B cell (primary cell): ENCODE measurements around the gene SEH1L. TPM values are rescaled to one million over a fixed set of nuclear protein-coding genes. Genes with fewer than 3 reads are reported as not detected.

Experiments
- ATAC-seq: fragments of 200-7000 bp; cut with Tn5 transposase; one replicate; pipeline ENCODE4 v1.10.0; 2021; ENCODE audit warnings: low read depth, mild to moderate bottlenecking, moderate number of reproducible peaks, moderate library complexity
- CTCF ChIA-PET: fragments of 350-600 bp; sonication (Branson Sonifier 250); formaldehyde crosslinking; loops from one replicate; lab custom pipeline; 2021; ENCODE audit warnings: antibody characterized with exemption, inconsistent platforms; lab: Charles Lee
- POLR2A ChIA-PET: fragments of 350-600 bp; sonication (Branson Sonifier 250); formaldehyde crosslinking; loops from one replicate; lab custom pipeline; 2021; ENCODE audit warnings: antibody characterized with exemption; lab: Charles Lee
- DNase-seq: peaks from one replicate; pipeline ENCODE4 v3.0.0; 2013
- H2AFZ ChIP-seq: 2 replicates; pipeline ENCODE4 v1.6.1; 2012; ENCODE audit warnings: mild to moderate bottlenecking, low read depth, low read length; ENCODE audit not compliant: insufficient read depth, poor library complexity, severe bottlenecking
- H3K27ac ChIP-seq, 2 donors: 1 replicate in 1 of 2; 2 replicates in 1 of 2; pipeline ENCODE4 v1.5.1; 2012 to 2013; ENCODE audit warnings: low read length in 2 of 2, mild to moderate bottlenecking in 2 of 2, moderate library complexity in 1 of 2
- H3K27me3 ChIP-seq, 4 experiments: fragments of 200-600 bp in 1 of 4; sonication (generic) in 1 of 4; replicated peaks in 1 of 4; 1 replicate in 2 of 4; 2 replicates in 2 of 4; pipeline versions ENCODE4 v1.6.1 to v1.7.0; 2013 to 2016; ENCODE audit warnings: low read length in 3 of 4, mild to moderate bottlenecking in 2 of 4, mixed read lengths in 1 of 4, moderate library complexity in 1 of 4; ENCODE audit not compliant: insufficient read depth in 4 of 4, control insufficient read depth in 3 of 4; ENCODE audit errors: control extremely low read depth in 1 of 4
- H3K36me3 ChIP-seq, 2 experiments: replicated peaks in 1 of 2; 1 replicate in 1 of 2; 2 replicates in 1 of 2; pipeline versions ENCODE4 v1.6.1 to v1.7.1; 2013; ENCODE audit warnings: low read length in 1 of 2; ENCODE audit not compliant: insufficient read depth in 2 of 2, control insufficient read depth in 1 of 2; ENCODE audit errors: control extremely low read depth in 1 of 2, extremely low read depth in 1 of 2
- H3K4me1 ChIP-seq, 2 donors: fragments of 200-600 bp in 1 of 2; sonication (generic) in 1 of 2; 1 replicate in 1 of 2; 2 replicates in 1 of 2; pipeline versions ENCODE4 v1.5.1 to v1.6.1; 2013 to 2017; ENCODE audit warnings: low read length in 2 of 2; ENCODE audit not compliant: control insufficient read depth in 2 of 2, insufficient read depth in 2 of 2
- H3K4me2 ChIP-seq: replicated peaks from 2 replicates; pipeline ENCODE3; 2012; ENCODE audit warnings: mild to moderate bottlenecking, low read depth, low read length; ENCODE audit not compliant: poor library complexity, severe bottlenecking
- H3K4me3 ChIP-seq, 5 experiments: fragments of 200-600 bp in 1 of 5; sonication (generic) in 1 of 5; 1 replicate in 3 of 5; 2 replicates in 2 of 5; pipeline versions ENCODE4 v1.5.1 to v1.7.0; 2011 to 2016; ENCODE audit warnings: low read length in 4 of 5, mild to moderate bottlenecking in 4 of 5, low read depth in 2 of 5, control low read depth in 1 of 5, moderate library complexity in 1 of 5; ENCODE audit not compliant: insufficient read depth in 1 of 5; ENCODE audit errors: control extremely low read depth in 1 of 5, extremely low read depth in 1 of 5
- H3K79me2 ChIP-seq: fragments of 200-600 bp; sonication (generic); one replicate; pipeline ENCODE4 v1.6.0; 2016; ENCODE audit warnings: low read length; ENCODE audit not compliant: control insufficient read depth, insufficient read depth
- H3K9ac ChIP-seq: fragments of 200-600 bp; sonication (generic); 2 replicates; pipeline ENCODE4 v1.6.1; 2017; ENCODE audit warnings: mild to moderate bottlenecking, low read length, moderate library complexity
- H3K9me3 ChIP-seq, 3 donors: one replicate each; pipeline versions ENCODE4 v1.6.1 to v1.7.1; 2013; ENCODE audit warnings: low read length in 2 of 3; ENCODE audit not compliant: control insufficient read depth in 2 of 3, insufficient read depth in 1 of 3; ENCODE audit errors: control extremely low read depth in 1 of 3
- H4K20me1 ChIP-seq: 2 replicates; pipeline ENCODE4 v1.6.0; 2012; ENCODE audit warnings: mild to moderate bottlenecking, low read length; ENCODE audit not compliant: insufficient read depth, control insufficient read depth, poor library complexity, severe bottlenecking
- H3K27ac Mint-ChIP-seq: one replicate; pipeline ENCODE4 v1.8.0; 2021; ENCODE audit warnings: mixed read lengths
- H3K27me3 Mint-ChIP-seq: one replicate; pipeline ENCODE4 v1.8.0; 2021; ENCODE audit warnings: mixed read lengths
- H3K4me1 Mint-ChIP-seq: one replicate; pipeline ENCODE4 v1.8.0; 2021; ENCODE audit warnings: mixed read lengths
- H3K4me3 Mint-ChIP-seq: one replicate; pipeline ENCODE4 v1.8.0; 2021; ENCODE audit warnings: mixed read lengths
- H3K9me3 Mint-ChIP-seq: one replicate; pipeline ENCODE4 v1.8.0; 2022; ENCODE audit warnings: mixed read lengths; ENCODE audit not compliant: insufficient read depth
- EZH2 ChIP-seq: IDR thresholded peaks from 2 replicates; pipeline ENCODE4 v1.6.1; 2012; ENCODE audit warnings: borderline replicate concordance, low read depth, mild to moderate bottlenecking, moderate library complexity, low read length; ENCODE audit not compliant: insufficient read depth, poor library complexity, severe bottlenecking
- whole genome bisulfite sequencing: methylation state at CpG from one replicate; pipeline ENCODE4 v1.1.5; 2013; ENCODE audit warnings: missing lambda C conversion rate; ENCODE audit not compliant: insufficient coverage; 5-methylcytosine and 5-hydroxymethylcytosine counted together
- intact Hi-C: fragments of 100-400 bp; cut with micrococcal nuclease; formaldehyde crosslinking; loops from one replicate; pipeline ENCODE4 v1.10.0; 2022
- polyA plus RNA-seq: library from polyadenylated mRNA; depleted of rRNA; stranded (reverse); fragments of >200 nt; gene quantifications from 2 replicates; pipeline ENCODE4 v1.2.3, GENCODE V29; 2012
- total RNA-seq, 2 donors: library from RNA; stranded (reverse); fragments of 120-200 nt in 1 of 2; gene quantifications; 1 replicate in 1 of 2; 2 replicates in 1 of 2; pipeline versions ENCODE4 v1.2.3 to v1.2.4, GENCODE V29; 2013 to 2022
- TF ChIP-seq, protein P1 (sequence below): fragments of 200-600 bp; IDR thresholded peaks from one replicate; pipeline ENCODE4 v1.8.0; 2022; ENCODE audit warnings: antibody characterized with exemption, mild to moderate bottlenecking

The SEH1L gene
- total and polyA plus RNA-seq, 2 donors (not counting 1 experiment from before 2014, with no cell fraction given), result 8.7 to 46.4 TPM

DNA sequence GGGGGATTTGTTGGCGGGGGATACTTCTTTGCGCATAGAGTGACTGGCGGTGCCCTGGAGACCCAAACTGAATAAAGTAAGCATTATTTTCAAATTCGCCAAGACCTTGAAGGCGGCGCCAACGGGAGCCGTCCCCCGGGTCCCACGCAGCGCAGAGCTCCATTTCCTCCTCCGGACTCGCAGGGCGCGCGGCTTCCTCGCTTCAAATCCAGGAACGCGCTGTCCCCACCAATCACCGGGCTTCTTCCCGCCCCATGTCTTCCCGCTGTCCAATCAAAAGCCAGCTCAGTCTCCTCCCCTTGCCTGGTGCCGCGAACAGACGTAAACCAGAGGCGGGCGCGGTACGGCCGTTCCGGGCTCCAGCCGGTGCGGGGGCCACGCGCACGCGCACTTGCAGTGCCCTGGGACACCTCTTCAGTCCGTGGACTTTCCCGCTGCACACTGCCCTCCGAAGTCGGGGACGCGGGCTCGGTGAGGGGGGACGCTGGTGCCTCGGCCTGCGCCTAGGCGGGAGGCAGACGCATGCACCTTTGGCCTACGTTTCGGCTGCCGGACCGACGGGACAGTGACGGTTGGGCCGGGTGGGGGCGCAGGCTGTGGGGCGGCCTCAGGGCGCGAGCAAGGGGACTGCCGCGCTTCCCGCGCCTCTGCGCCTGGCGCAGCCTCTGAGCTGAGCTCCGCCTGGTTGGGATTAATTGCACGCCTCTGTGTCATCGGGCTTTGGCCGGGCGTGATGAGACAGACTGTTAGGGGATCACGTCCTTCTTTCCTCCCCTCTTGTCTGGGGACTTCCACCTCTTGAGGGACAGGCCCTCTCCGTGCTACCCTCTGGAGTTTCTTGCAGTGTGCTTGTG lies 43.4 kb downstream of the SEH1L start, which contains the start of gene CEP192:
CEP192 (plus strand) TSS at position 396 of the 854 bp plus-strand sequence. CDS start 8,063 bp downstream, outside the sequence.
- Mint-ChIP-seq H3K4me1 (peaks cover 36% of the 10 kb centered on the region), H3K27me3 (no peaks in the 10 kb centered on the region), H3K4me3 (peak within 1 kb of the TSS; percentile 99), H3K9me3 (no peaks in the 10 kb centered on the region), H3K27ac (peak within 1 kb of the TSS; percentile 97)
- peaks cover 36% of the 10 kb centered on the region for H4K20me1 ChIP-seq
- WGBS, result under 1% methylated on average over 73 of the region's 73 CpGs
- no peaks in the 10 kb centered on the region for H3K27me3 ChIP-seq
- no peaks in the 10 kb centered on the region for H3K9me3 ChIP-seq
- peak; percentile 98 for ATAC-seq
- ChIA-PET POLR2A (interaction anchor here (1.0 to 1.4 kb wide), 3 partner anchors 43 to 579 kb away, joined by 5 to 8 read pairs (median 6); partner anchors contain the start of genes PTPN2 and SEH1L), CTCF (interaction anchor here (0.6 to 1.4 kb wide), 6 partner anchors 9 to 614 kb away, joined by 3 to 5 read pairs (median 4); partner anchors contain the start of genes AFG3L2 and SEH1L)
- H3K36me3 ChIP-seq, result peaks cover 0 to 7% of the 10 kb centered on the region in 2 experiments
- H3K4me1 ChIP-seq, result peaks cover 19 to 25% of the 10 kb centered on the region in 2 donors
- peak; percentile 98 for DNase-seq
- TF ChIP-seq EZH2, result no peak
- TF ChIP-seq, protein P1, sequence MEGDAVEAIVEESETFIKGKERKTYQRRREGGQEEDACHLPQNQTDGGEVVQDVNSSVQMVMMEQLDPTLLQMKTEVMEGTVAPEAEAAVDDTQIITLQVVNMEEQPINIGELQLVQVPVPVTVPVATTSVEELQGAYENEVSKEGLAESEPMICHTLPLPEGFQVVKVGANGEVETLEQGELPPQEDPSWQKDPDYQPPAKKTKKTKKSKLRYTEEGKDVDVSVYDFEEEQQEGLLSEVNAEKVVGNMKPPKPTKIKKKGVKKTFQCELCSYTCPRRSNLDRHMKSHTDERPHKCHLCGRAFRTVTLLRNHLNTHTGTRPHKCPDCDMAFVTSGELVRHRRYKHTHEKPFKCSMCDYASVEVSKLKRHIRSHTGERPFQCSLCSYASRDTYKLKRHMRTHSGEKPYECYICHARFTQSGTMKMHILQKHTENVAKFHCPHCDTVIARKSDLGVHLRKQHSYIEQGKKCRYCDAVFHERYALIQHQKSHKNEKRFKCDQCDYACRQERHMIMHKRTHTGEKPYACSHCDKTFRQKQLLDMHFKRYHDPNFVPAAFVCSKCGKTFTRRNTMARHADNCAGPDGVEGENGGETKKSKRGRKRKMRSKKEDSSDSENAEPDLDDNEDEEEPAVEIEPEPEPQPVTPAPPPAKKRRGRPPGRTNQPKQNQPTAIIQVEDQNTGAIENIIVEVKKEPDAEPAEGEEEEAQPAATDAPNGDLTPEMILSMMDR, result peak; percentile 36
- H3K27ac ChIP-seq, result peak within 1 kb of the TSS; percentile 67 to 88
- peak within 1 kb of the TSS; percentile 97 for H2AFZ ChIP-seq
- peak within 1 kb of the TSS; percentile 69 for H3K4me2 ChIP-seq
- peaks cover 50% of the 10 kb centered on the region for H3K79me2 ChIP-seq
- H3K9ac ChIP-seq, result peak within 1 kb of the TSS; percentile 92
- H3K4me3 ChIP-seq, result peak within 1 kb of the TSS; percentile 63 to 97 (median 84)
- intact Hi-C loops, result loop anchor here (1.0 to 5.0 kb wide), 9 partner anchors 43 to 735 kb away; partner anchors contain the start of genes AFG3L2, CEP76, FAM210A and RNMT
